Measurements from ENCODE around the gene WNT6. TPM values are rescaled to one million over a fixed set of nuclear protein-coding genes. Genes with fewer than 3 reads are reported as not detected.

WNT6 gene
- total RNA-seq, 1 experiment from 2014 or later: 1.4 TPM

DNA sequence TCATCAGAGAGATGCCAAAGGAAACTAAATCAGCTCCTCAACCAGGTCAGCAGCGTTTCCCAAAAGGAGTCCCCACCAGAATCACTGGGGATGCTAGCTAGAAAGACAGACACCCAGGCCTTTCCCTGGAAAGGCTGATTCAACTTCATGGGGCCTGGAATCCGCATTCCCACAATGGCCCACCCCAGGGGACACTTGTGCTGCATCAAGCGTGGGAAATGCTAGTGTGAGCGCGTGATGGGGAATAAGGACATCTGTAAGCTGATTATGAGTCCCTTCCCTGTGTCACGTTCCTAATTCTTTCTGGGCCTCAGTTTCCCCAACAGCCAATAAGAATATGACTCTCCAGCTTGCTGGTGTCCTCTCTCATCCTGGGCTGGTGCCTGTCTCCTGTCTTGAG, 18.9 kb downstream of the WNT6 start:
- no peaks in the 10 kb centered on the region for H3K9me2 ChIP-seq (ENCODE audit: insufficient read depth)
- ChIA-PET RAD21 (ENCODE audit: low non-redundant PET in 1 of 2, low total read pairs in 2 of 2, uncharacterized antibody in 2 of 2, unreplicated experiment in 2 of 2) (interaction anchor here (3.0 to 3.4 kb wide), 2 partner anchors 19 to 20 kb away, joined by 30 to 48 read pairs; no protein-coding TSS in a partner anchor), CTCF (interaction anchor here (1.2 to 15.1 kb wide), 3 partner anchors 16 to 124 kb away, joined by 4 to 278 read pairs (median 5); no protein-coding TSS in a partner anchor), POLR2A (interaction anchor here (1.1 kb wide), 1 partner anchor 17 kb away, joined by 3 read pairs; no protein-coding TSS in a partner anchor)
- intact Hi-C loops (cut with micrococcal nuclease): loop anchor here (5.0 kb wide), 1 partner anchor 239 kb away; no protein-coding TSS in a partner anchor
- TF ChIP-seq, protein P1, sequence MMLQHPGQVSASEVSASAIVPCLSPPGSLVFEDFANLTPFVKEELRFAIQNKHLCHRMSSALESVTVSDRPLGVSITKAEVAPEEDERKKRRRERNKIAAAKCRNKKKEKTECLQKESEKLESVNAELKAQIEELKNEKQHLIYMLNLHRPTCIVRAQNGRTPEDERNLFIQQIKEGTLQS (IDR thresholded peaks at IDR 0.05): no peak
- TF ChIP-seq SP1 (IDR thresholded peaks at IDR 0.05; ENCODE audit: low read depth) (no peak), SRF (IDR thresholded peaks at IDR 0.05; ENCODE audit: low read depth) (no peak), EZH2phosphoT487 (IDR thresholded peaks at IDR 0.05; ENCODE audit: borderline replicate concordance) (no peak)
- ATAC-seq: no peak
- H3K4me2 ChIP-seq (ENCODE audit: low read length): no peak overlapping the region
- peaks cover 11 to 24% of the 10 kb centered on the region in 2 experiments for H3K4me1 ChIP-seq (ENCODE audit: control insufficient read depth in 1 of 2, insufficient read depth in 2 of 2, low read length in 2 of 2)
- no peaks in the 10 kb centered on the region for H3K36me3 ChIP-seq (ENCODE audit: control insufficient read depth in 1 of 2, insufficient read depth in 2 of 2, low read length in 2 of 2)
- H2AFZ ChIP-seq (ENCODE audit: low read depth, low read length, poor library complexity, severe bottlenecking): no peak overlapping the region
- H3K9ac ChIP-seq (ENCODE audit: low read length): no peak overlapping the region
- H3K27me3 ChIP-seq (ENCODE audit: insufficient read depth, low read length): no peaks in the 10 kb centered on the region
- H4K20me1 ChIP-seq (ENCODE audit: insufficient read depth): no peaks in the 10 kb centered on the region
- BruUV-seq (replicated peaks): no TSS peak
- H3K27ac ChIP-seq (ENCODE audit: low read depth, low read length): no peak overlapping the region
- no peaks in the 10 kb centered on the region for H3K79me2 ChIP-seq (ENCODE audit: insufficient read depth, low read length)
- H3K4me3 ChIP-seq (replicated peaks in 1 of 2; ENCODE audit: low read depth in 1 of 2, low read length in 2 of 2): no peak overlapping the region
- no peaks in the 10 kb centered on the region for H3K9me3 ChIP-seq (ENCODE audit: control insufficient read depth in 1 of 2, insufficient read depth in 1 of 2, low read depth in 1 of 2, low read length in 2 of 2)
- DNase-seq (ENCODE audit: low read depth, low spot score): no peak

DNA sequence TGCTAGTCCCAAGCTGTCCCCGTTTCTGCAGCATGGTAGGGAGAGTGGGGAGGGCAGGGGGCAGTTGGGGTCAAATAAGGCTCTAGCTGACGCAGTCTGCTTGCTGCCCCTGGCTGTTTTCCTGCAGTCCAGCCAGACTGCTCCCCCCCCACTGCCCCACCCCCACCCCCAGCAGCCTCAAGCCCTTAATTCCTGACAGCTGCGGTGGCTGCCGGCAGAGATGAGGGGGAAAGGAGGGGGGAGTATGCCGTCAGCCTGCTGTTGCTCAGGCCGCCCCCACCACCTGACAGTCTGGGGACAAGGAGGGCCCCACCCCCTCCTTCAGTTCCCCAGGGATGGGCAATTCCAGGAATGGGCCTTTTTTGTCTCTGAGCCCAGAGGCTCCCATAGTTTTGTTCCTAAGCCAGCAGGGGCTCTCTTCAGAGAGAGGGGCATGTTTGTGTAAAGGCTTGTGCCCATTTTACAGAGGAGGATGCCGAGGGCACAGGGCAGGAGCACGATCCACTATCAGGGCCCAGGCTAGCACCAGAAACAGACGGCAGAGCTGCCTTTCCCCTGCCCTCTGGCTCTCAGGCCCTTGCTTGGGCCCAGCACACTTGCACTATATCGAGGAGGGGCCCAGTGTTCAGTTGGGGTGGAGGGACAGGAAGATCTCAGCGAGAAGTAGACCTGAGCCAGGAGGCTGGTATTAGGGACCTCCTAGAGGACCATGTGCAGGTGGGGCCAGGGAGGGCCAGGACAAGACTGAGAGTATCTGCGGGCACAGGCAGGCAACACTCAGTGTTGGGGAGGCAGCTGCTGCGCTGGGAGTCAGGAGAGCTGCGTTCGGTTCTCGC, 19.5 kb downstream of the WNT6 start:
- ATAC-seq (no peak), DNase-seq (ENCODE audit: low read depth, low spot score) (no peak)
- Histone ChIP-seq H3K9ac (ENCODE audit: low read length) (no peak overlapping the region), H3K9me3 (ENCODE audit: control insufficient read depth in 1 of 2, insufficient read depth in 1 of 2, low read depth in 1 of 2, low read length in 2 of 2) (no peaks in the 10 kb centered on the region), H3K4me1 (ENCODE audit: control insufficient read depth in 1 of 2, insufficient read depth in 2 of 2, low read length in 2 of 2) (peaks cover 15 to 29% of the 10 kb centered on the region in 2 experiments), H3K27ac (ENCODE audit: low read depth, low read length) (no peak overlapping the region), H3K4me2 (ENCODE audit: low read length) (no peak overlapping the region), H3K27me3 (ENCODE audit: insufficient read depth, low read length) (no peaks in the 10 kb centered on the region), H4K20me1 (ENCODE audit: insufficient read depth) (no peaks in the 10 kb centered on the region), H3K36me3 (ENCODE audit: control insufficient read depth in 1 of 2, insufficient read depth in 2 of 2, low read length in 2 of 2) (no peaks in the 10 kb centered on the region), H3K4me3 (replicated peaks in 1 of 2; ENCODE audit: low read depth in 1 of 2, low read length in 2 of 2) (no peak overlapping the region), H3K9me2 (ENCODE audit: insufficient read depth) (no peaks in the 10 kb centered on the region), H3K79me2 (ENCODE audit: insufficient read depth, low read length) (no peaks in the 10 kb centered on the region), H2AFZ (ENCODE audit: low read depth, low read length, poor library complexity, severe bottlenecking) (no peak overlapping the region)
- CTCF ChIA-PET: interaction anchor here (1.2 to 15.1 kb wide), 3 partner anchors 16 to 123 kb away, joined by 4 to 278 read pairs (median 5); no protein-coding TSS in a partner anchor
- RAD21 ChIA-PET (ENCODE audit: low non-redundant PET in 1 of 2, low total read pairs in 2 of 2, uncharacterized antibody in 2 of 2, unreplicated experiment in 2 of 2): interaction anchor here (1.0 to 3.4 kb wide), 2 partner anchors 17 to 18 kb away, joined by 3 to 48 read pairs; no protein-coding TSS in a partner anchor
- POLR2A ChIA-PET: interaction anchor here (1.1 kb wide), 1 partner anchor 17 kb away, joined by 3 read pairs; no protein-coding TSS in a partner anchor
- no TSS peak for BruUV-seq (replicated peaks)
- TF ChIP-seq POLR2A (IDR thresholded peaks at IDR 0.05; ENCODE audit: borderline replicate concordance, extremely low read depth, insufficient read depth, insufficient read length) (no peak), JUND (IDR thresholded peaks at IDR 0.05) (no peak), EGR1 (IDR thresholded peaks at IDR 0.05; ENCODE audit: low read depth) (no peak), ELF1 (IDR thresholded peaks at IDR 0.05; ENCODE audit: borderline replicate concordance, low read depth) (no peak), ZNF274 (IDR thresholded peaks at IDR 0.05; ENCODE audit: low read depth, low read length) (no peak), TCF7L2 (IDR thresholded peaks at IDR 0.05; ENCODE audit: borderline replicate concordance, extremely low read depth, insufficient read depth, insufficient read length) (no peak)
- TF ChIP-seq, protein P2, sequence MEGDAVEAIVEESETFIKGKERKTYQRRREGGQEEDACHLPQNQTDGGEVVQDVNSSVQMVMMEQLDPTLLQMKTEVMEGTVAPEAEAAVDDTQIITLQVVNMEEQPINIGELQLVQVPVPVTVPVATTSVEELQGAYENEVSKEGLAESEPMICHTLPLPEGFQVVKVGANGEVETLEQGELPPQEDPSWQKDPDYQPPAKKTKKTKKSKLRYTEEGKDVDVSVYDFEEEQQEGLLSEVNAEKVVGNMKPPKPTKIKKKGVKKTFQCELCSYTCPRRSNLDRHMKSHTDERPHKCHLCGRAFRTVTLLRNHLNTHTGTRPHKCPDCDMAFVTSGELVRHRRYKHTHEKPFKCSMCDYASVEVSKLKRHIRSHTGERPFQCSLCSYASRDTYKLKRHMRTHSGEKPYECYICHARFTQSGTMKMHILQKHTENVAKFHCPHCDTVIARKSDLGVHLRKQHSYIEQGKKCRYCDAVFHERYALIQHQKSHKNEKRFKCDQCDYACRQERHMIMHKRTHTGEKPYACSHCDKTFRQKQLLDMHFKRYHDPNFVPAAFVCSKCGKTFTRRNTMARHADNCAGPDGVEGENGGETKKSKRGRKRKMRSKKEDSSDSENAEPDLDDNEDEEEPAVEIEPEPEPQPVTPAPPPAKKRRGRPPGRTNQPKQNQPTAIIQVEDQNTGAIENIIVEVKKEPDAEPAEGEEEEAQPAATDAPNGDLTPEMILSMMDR (IDR thresholded peaks at IDR 0.05 in 2 of 3, conservative IDR thresholded peaks at IDR 0.05 in 1 of 3; ENCODE audit: borderline replicate concordance in 1 of 3, insufficient read depth in 1 of 3, low read depth in 2 of 3, low read length in 2 of 3): no peak
- TF ChIP-seq, protein P3, sequence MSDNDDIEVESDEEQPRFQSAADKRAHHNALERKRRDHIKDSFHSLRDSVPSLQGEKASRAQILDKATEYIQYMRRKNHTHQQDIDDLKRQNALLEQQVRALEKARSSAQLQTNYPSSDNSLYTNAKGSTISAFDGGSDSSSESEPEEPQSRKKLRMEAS (IDR thresholded peaks at IDR 0.05): no peak
- intact Hi-C loops (cut with micrococcal nuclease): loop anchor here (5.0 kb wide), 1 partner anchor 238 kb away; no protein-coding TSS in a partner anchor

Measured in HCT116 (cell line).